Measurements from ENCODE around the gene RADIL.
"Not testable (repeated sequence)": the region's sequence is repeated elsewhere in the genome, so short reads cannot be mapped to it uniquely, and the experiment has no call there.

Gene RADIL

GRCh38 chr7:4883372-4884144 lies at the start of gene RADIL:
Gene RADIL, minus strand, starts transcription at chr7:4883716. Its CDS starts 5,577 bp downstream, at chr7:4878139.
- peaks cover 12% of the 10 kb centered on the region for H3K4me1 Mint-ChIP-seq
- no peaks in the 10 kb centered on the region for H3K9me3 Mint-ChIP-seq
- peak within 1 kb of the TSS in 1 of 2 donors; percentile 84 for H3K27ac Mint-ChIP-seq
- H3K27me3 Mint-ChIP-seq: peaks cover 35% of the 10 kb centered on the region
- peak within 1 kb of the TSS; percentile 71 to 76 for H3K4me3 Mint-ChIP-seq
- DNase-seq (peak; percentile 92 to 95), ATAC-seq (peak; percentile 95)

GRCh38 chr7:4931943-4932342 lies 48.4 kb upstream of the RADIL start:
- H3K9me3 Mint-ChIP-seq: no peaks in the 10 kb centered on the region
- no peaks in the 10 kb centered on the region for H3K27me3 Mint-ChIP-seq
- H3K4me3 Mint-ChIP-seq: no peak overlapping the region

GRCh38 chr7:4929005-4929404 lies 45.5 kb upstream of the RADIL start:
- DNase-seq (no peak), ATAC-seq (no peak)
- Mint-ChIP-seq H3K27me3 (no peaks in the 10 kb centered on the region), H3K9me3 (no peaks in the 10 kb centered on the region), H3K4me3 (no peak overlapping the region), H3K27ac (no peak overlapping the region), H3K4me1 (no peaks in the 10 kb centered on the region)

More at GRCh38 chr7:4931943-4932342, 48.4 kb upstream of the RADIL start:
- Mint-ChIP-seq H3K27ac (peak overlapping the region in 1 of 2 donors; percentile 63), H3K4me1 (no peaks in the 10 kb centered on the region)
- DNase-seq (no peak), ATAC-seq (no peak)

GRCh38 chr7:4928445-4928844 lies 44.9 kb upstream of the RADIL start:
- H3K9me3 Mint-ChIP-seq: no peaks in the 10 kb centered on the region
- H3K27ac Mint-ChIP-seq: no peak overlapping the region
- no peaks in the 10 kb centered on the region for H3K4me1 Mint-ChIP-seq
- no peaks in the 10 kb centered on the region for H3K27me3 Mint-ChIP-seq
- DNase-seq: no peak
- no peak for ATAC-seq
- no peak overlapping the region for H3K4me3 Mint-ChIP-seq

GRCh38 chr7:4919969-4920766 lies 36.7 kb upstream of the RADIL start:
- DNase-seq: no peak
- Mint-ChIP-seq H3K27me3 (peaks cover 12% of the 10 kb centered on the region), H3K27ac (no peak overlapping the region), H3K4me3 (no peak overlapping the region), H3K4me1 (no peaks in the 10 kb centered on the region), H3K9me3 (no peaks in the 10 kb centered on the region)
- no peak for ATAC-seq

- no peaks in the 10 kb centered on the region for H3K9me3 Mint-ChIP-seq
- H3K27me3 Mint-ChIP-seq: peaks cover 11% of the 10 kb centered on the region
- no peak for ATAC-seq
- H3K27ac Mint-ChIP-seq: no peak overlapping the region
- H3K4me3 Mint-ChIP-seq: no peak overlapping the region
- H3K4me1 Mint-ChIP-seq: no peaks in the 10 kb centered on the region
- DNase-seq: no peak
Measured at GRCh38 chr7:4916113-4916512, 32.6 kb upstream of the RADIL start.

- ATAC-seq (no peak), DNase-seq (no peak)
- H3K4me3 Mint-ChIP-seq: no peak overlapping the region
- no peaks in the 10 kb centered on the region for H3K4me1 Mint-ChIP-seq
- H3K27me3 Mint-ChIP-seq: peaks cover 15% of the 10 kb centered on the region
- H3K27ac Mint-ChIP-seq: no peak overlapping the region
- no peaks in the 10 kb centered on the region for H3K9me3 Mint-ChIP-seq
Measured at GRCh38 chr7:4911111-4911828, 27.8 kb upstream of the RADIL start.

- no peak overlapping the region for H3K4me3 Mint-ChIP-seq
- no peak for DNase-seq
- H3K4me1 Mint-ChIP-seq: no peaks in the 10 kb centered on the region
- no peak for ATAC-seq
- H3K27ac Mint-ChIP-seq: peak overlapping the region in 1 of 2 donors; percentile 42
- H3K9me3 Mint-ChIP-seq: no peaks in the 10 kb centered on the region
- peaks cover 30% of the 10 kb centered on the region for H3K27me3 Mint-ChIP-seq
Measured at GRCh38 chr7:4906682-4907081, 23.2 kb upstream of the RADIL start.

- Mint-ChIP-seq H3K27ac (peak overlapping the region in 1 of 2 donors; percentile 92), H3K9me3 (no peaks in the 10 kb centered on the region)
- no peak for DNase-seq
Measured at GRCh38 chr7:4905171-4905570, 21.7 kb upstream of the RADIL start.

GRCh38 chr7:4904346-4904745 lies 20.8 kb upstream of the RADIL start:
- ATAC-seq (no peak), DNase-seq (no peak)
- Mint-ChIP-seq H3K27me3 (peaks cover 29% of the 10 kb centered on the region), H3K9me3 (no peaks in the 10 kb centered on the region), H3K4me3 (no peak overlapping the region), H3K4me1 (no peaks in the 10 kb centered on the region), H3K27ac (no peak overlapping the region)

More at GRCh38 chr7:4905171-4905570, 21.7 kb upstream of the RADIL start:
- H3K4me1 Mint-ChIP-seq: no peaks in the 10 kb centered on the region
- H3K4me3 Mint-ChIP-seq: no peak overlapping the region
- no peak for ATAC-seq
- H3K27me3 Mint-ChIP-seq: peaks cover 29% of the 10 kb centered on the region

GRCh38 chr7:4895766-4896165 lies 12.2 kb upstream of the RADIL start:
- peaks cover 5% of the 10 kb centered on the region for H3K27me3 Mint-ChIP-seq
- no peaks in the 10 kb centered on the region for H3K4me1 Mint-ChIP-seq
- DNase-seq (no peak), ATAC-seq (no peak)
- H3K9me3 Mint-ChIP-seq: peaks cover 6 to 11% of the 10 kb centered on the region in 2 donors
- no peak overlapping the region for H3K4me3 Mint-ChIP-seq
- H3K27ac Mint-ChIP-seq: no peak overlapping the region

GRCh38 chr7:4894482-4894881 lies 11.0 kb upstream of the RADIL start:
- H3K4me1 Mint-ChIP-seq: no peaks in the 10 kb centered on the region
- DNase-seq (no peak), ATAC-seq (no peak)
- no peaks in the 10 kb centered on the region for H3K27me3 Mint-ChIP-seq
- peaks cover 6 to 11% of the 10 kb centered on the region in 2 donors for H3K9me3 Mint-ChIP-seq
- H3K27ac Mint-ChIP-seq: no peak overlapping the region
- no peak overlapping the region for H3K4me3 Mint-ChIP-seq

- no peak overlapping the region for H3K4me3 Mint-ChIP-seq
- ATAC-seq (no peak), DNase-seq (no peak)
- H3K9me3 Mint-ChIP-seq: peaks cover 6 to 11% of the 10 kb centered on the region in 2 donors
- H3K4me1 Mint-ChIP-seq: no peaks in the 10 kb centered on the region
- H3K27ac Mint-ChIP-seq: no peak overlapping the region
- H3K27me3 Mint-ChIP-seq: no peaks in the 10 kb centered on the region
Measured at GRCh38 chr7:4893929-4894475, 10.5 kb upstream of the RADIL start.

- not testable (repeated sequence) for H3K4me1 Mint-ChIP-seq, H3K27ac Mint-ChIP-seq, DNase-seq, ATAC-seq, H3K27me3 Mint-ChIP-seq, H3K4me3 Mint-ChIP-seq
- peaks cover 6 to 11% of the 10 kb centered on the region in 2 donors for H3K9me3 Mint-ChIP-seq
Measured at GRCh38 chr7:4893188-4893587, 9.7 kb upstream of the RADIL start.

- H3K4me3 Mint-ChIP-seq, ATAC-seq, H3K27ac Mint-ChIP-seq, H3K27me3 Mint-ChIP-seq, DNase-seq, H3K4me1 Mint-ChIP-seq: not testable (repeated sequence)
- H3K9me3 Mint-ChIP-seq: peaks cover 6 to 11% of the 10 kb centered on the region in 2 donors
Measured at GRCh38 chr7:4891522-4891921, 8.0 kb upstream of the RADIL start.
